HG02610 (cell line): ENCODE measurements around the gene SCAF4.
"Not testable (repeated sequence)": the region's sequence is repeated elsewhere in the genome, so short reads cannot be mapped to it uniquely, and the experiment has no call there.

Experiments used
- ATAC-seq: cut with Tn5 transposase; IDR thresholded peaks from one replicate; pipeline ENCODE4 v1.9.1; 2021; ENCODE audit warnings: mild to moderate bottlenecking, moderate library complexity; ENCODE audit not compliant: unreplicated experiment

SCAF4 gene

DNA sequence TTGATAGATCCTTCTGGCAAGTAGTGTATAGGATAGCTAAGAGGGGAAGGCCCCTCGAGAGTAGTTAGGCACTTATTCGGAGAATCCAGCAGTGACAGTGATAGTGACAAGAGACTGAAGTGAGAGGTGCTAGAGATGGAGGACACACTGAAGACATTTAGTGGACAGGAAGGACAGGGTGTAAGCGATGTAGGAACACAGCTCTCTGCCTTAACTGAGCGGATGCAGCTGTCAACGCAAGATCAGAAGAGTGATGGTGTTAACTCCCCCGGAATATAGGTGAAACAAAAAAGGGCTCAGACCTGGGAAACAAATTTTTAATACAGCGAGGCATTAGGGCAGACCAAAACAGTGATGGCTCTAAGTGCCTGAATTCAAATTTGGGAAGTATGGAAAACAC, 56.6 kb downstream of the SCAF4 start:
- no peak for ATAC-seq

DNA sequence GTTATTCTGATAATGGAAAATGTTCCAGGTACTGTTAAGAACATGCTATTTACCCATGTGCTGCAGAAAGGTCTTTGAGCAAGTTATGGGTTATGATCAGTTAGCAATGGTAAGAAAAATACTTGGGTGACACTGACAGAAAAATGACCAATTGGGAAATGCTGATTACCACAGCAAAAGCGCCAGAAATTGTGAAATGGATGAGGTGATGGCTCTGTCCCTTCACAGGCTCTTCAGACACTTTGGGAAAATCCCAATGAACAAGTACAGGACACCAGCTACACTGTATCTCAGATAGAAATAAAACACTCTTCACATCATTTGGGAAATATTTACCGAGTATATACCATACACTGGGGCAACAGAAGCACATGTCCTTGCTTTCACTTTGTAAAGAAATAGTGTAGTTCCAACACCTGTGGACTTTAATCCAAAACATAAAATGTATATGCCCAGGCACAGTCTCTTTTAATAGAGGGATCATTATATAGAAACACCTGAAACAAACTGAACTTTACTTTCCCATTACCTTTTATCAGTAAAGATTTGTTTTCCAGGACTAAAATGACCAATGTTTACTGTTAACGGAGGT, 58.5 kb downstream of the SCAF4 start:
- ATAC-seq, result no peak

DNA sequence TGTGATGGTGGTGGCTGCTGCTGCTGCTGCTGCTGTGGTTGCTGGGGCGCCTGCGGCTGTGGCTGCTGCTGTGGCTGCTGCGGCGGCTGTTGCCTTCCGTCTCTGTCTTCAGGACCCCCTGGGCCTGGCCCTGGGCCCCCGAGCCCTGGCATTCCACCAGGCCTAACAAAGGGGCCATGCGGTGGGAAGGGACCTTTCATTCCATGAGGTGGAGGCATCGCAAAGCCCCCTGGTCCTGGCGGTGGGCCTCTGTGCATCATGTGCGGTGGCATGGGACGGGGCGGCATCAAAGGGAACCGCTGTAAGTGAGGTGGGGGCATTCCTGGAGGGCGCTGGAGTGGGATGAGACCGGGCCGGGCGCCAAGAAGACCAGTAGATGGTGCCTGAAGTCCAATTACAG, 60.0 kb downstream of the SCAF4 start:
- ATAC-seq, result no peak

DNA sequence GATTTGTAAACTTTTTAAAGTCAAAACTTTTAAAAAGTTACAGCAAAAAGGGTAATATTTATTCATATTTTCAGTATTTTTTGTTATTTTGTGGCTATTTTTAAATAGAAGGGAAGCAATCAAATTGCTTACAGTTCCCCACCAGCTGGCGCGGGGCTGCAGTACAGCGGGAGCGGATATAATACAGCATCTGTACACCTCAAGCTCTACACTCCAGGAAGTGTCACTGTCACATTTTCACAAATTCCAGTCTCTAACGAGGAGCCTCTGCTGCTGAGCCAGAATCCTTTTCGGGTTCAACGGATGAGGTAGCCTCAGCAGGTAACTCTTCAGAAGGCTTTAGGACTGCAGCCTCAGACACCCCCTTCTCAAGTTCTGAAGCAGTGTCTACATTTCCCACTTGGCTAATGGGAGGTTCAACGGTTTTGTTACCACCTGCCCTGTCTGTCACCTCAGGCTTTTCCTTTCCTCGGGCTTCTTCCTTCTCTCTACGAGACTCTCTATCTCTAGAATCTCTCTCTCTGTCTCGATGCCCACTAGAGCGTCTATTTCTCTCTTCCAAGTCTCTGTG, 60.7 kb downstream of the SCAF4 start:
- ATAC-seq, result no peak

DNA sequence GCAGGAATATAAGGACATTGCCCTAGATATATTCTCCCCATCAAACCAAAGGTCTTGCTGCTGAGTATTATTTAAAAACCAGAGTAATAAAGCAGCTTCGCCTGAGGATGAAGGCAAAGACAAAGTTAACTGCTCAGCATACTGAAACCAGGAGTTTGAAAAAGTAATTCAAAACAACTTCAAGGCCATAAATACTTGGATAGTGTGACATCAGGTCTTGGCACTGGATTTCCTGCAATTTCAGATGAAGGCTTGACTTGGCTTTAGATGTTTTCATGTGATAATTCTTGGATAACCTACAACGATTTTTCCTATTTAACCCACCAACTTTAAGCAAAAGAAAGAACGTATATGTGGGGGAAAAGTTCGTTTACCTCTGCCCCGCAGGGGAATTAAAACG, 61.8 kb downstream of the SCAF4 start:
- ATAC-seq, result no peak

DNA sequence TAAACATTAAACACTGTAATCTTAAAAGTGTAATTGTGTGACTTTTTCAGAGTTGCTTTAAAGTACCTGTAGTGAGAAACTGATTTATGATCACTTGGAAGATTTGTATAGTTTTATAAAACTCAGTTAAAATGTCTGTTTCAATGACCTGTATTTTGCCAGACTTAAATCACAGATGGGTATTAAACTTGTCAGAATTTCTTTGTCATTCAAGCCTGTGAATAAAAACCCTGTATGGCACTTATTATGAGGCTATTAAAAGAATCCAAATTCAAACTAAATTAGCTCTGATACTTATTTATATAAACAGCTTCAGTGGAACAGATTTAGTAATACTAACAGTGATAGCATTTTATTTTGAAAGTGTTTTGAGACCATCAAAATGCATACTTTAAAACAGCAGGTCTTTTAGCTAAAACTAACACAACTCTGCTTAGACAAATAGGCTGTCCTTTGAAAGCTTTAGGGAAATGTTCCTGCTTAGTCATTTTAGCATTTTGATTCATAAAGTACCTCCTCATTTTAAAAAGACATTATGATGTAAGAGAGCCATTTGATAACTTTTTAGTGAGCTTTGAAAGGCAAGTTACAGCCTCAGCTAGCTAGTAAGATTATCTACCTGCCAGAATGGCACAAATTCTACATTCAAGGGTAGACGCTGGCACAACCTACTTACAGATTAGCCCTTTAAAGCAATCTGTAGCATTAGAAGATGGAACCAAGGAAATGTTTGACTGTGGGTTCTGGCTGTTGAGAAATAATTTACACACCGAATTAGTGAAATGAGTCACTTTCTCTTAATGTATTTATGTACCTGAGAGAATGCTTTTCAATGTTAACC, 63.0 kb downstream of the SCAF4 start:
- peak; percentile 70 for ATAC-seq

DNA sequence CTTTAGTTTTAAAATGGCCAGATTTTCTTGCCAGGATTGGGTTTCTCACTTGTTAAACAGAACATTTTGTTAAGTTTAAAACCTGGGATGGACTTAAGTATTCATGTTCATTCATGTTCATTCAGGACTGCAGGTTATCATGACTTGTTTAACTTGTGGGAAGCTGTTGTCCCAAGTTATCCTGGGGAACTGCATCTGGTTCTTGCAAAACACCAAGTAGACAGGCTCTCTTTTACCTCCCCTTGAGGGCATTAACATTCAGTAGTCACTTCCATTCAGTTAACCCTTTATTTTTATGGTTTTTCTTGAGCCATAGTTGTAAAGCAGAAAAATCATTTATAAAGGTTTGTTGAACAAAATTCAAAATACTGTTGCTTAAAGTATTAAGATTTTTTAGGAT, 64.3 kb downstream of the SCAF4 start:
- no peak for ATAC-seq

DNA sequence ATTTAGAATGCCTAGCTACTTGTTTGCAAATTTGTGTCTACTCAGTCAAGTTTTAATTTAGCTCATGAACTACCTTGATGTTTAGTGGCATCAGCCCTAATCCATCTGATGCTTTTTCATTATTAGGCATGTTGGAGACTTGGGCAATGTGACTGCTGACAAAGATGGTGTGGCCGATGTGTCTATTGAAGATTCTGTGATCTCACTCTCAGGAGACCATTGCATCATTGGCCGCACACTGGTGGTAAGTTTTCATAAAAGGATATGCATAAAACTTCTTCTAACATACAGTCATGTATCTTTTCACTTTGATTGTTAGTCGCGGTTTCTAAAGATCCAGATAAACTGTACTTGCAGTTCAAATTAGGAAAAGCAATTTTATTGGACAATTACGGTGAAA, 64.8 kb downstream of the SCAF4 start:
- ATAC-seq, result no peak

DNA sequence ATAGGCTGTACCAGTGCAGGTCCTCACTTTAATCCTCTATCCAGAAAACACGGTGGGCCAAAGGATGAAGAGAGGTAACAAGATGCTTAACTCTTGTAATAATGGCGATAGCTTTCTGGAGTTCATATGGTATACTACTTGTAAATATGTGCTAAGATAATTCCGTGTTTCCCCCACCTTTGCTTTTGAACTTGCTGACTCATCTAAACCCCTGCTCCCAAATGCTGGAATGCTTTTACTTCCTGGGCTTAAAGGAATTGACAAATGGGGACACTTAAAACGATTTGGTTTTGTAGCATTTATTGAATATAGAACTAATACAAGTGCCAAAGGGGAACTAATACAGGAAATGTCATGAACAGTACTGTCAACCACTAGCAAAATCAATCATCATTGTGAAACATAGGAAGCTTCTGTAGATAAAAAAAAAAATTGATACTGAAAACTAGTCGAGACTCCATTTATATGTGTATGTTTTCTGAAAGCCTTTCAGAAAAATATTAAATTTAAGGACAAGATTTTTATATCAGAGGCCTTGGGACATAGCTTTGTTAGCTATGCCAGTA, 65.4 kb downstream of the SCAF4 start:
- no peak for ATAC-seq

DNA sequence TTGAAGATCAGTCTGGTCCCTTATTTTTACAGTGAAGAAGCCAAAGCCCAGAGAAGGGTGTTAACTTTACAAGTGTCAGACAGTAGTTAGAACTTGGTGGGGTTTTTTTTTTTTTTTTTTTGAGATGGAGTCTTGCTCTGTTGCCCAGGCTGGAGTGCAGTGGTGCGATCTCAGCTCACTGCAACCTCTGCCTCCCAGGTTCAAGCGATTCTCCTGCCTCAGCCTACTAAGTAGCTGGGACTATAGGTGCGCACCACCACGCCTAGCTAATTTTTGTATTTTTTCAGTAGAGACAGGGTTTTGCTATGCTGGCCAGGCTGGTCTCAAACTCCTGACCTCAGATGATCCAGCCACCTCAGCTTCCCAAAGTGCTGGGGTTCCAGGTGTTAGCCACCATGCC, 66.0 kb downstream of the SCAF4 start:
- not testable (repeated sequence) for ATAC-seq

DNA sequence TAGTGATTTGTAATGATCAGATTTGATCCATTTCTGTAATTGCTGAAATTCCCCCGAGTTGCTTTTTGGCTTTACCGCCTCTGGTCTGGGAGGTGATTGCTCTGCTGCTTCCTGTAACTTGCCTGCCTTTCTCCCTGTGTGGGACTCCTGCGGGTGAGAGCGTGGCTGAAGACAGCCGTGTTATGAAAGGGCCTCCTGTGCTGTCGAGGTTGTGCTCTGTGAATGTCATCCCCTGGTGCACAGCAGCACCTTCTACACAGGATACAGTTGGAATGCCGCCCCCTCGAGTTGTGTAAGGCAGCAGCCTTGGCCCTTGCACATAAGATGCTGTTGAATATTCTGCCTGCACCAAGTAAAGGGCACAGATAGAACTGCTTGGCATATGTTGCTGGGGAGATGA, 66.5 kb downstream of the SCAF4 start:
- ATAC-seq, result no peak

DNA sequence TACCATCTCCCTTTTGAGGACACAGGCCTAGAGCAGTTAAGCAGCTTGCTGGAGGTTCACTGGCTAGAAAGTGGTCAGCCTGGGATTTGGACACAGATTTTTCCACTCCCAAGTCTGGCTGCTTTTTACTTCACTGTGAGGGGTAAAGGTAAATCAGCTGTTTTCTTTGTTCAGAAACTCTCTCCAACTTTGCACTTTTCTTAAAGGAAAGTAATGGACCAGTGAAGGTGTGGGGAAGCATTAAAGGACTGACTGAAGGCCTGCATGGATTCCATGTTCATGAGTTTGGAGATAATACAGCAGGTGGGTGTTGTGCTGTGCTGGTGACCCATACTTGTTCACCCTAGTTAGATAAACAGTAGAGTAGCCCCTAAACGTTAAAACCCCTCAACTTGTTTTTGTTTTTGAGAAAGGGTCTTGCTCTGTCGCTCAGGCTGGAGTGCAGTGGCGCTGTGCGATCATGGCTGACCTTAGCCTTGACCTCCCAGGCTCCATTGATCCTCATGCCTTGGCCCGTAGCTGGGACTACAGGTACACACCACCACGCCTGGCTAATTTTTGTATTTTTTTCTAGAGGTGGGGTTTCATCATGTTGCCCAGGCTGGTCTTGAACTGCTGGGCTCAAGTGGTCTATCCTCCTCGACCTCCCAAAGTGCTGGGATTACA, 68.2 kb downstream of the SCAF4 start:
- no peak for ATAC-seq

DNA sequence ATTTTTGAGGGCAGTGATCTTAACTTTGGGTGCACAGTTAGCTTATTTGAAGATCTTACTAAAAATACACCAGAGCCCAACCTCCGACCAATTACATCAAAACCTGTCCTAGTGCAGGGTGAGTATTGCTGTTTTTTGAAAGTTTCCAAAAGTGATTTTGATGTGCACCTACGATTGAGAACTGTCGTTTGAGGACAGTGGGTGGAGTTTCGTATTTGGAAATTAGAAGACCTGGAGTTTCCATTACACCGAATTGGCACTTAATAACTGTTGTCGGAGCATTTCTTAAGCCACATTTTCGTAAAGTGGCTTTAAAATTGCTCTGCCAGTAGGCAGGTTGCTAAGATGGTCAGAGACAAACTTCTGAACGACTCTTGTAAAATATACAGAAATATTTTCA, 71.3 kb downstream of the SCAF4 start:
- no peak for ATAC-seq

DNA sequence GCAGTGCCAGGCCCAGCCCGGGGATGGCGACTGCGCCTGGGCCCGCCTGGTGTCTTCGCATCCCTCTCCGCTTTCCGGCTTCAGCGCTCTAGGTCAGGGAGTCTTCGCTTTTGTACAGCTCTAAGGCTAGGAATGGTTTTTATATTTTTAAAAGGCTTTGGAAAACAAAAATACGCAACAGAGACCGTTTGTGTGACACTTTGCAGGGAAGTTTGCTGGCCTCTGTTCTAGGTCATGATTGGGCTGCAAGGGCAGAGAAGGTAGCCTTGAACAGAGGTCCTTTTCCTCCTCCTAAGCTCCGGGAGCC, 71.7 kb downstream of the SCAF4 start:
- peak; percentile 21 for ATAC-seq

DNA sequence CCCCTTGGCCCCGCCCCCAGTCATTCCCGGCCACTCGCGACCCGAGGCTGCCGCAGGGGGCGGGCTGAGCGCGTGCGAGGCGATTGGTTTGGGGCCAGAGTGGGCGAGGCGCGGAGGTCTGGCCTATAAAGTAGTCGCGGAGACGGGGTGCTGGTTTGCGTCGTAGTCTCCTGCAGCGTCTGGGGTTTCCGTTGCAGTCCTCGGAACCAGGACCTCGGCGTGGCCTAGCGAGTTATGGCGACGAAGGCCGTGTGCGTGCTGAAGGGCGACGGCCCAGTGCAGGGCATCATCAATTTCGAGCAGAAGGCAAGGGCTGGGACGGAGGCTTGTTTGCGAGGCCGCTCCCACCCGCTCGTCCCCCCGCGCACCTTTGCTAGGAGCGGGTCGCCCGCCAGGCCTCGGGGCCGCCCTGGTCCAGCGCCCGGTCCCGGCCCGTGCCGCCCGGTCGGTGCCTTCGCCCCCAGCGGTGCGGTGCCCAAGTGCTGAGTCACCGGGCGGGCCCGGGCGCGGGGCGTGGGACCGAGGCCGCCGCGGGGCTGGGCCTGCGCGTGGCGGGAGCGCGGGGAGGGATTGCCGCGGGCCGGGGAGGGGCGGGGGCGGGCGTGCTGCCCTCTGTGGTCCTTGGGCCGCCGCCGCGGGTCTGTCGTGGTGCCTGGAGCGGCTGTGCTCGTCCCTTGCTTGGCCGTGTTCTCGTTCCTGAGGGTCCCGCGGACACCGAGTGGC, 72.2 kb downstream of the SCAF4 start, which contains the start of gene SOD1:
Gene SOD1 (plus strand): TSS at position 158 of the 723 bp plus-strand sequence. CDS start 77 bp downstream, at position 235.
- peak; percentile 96 for ATAC-seq

DNA sequence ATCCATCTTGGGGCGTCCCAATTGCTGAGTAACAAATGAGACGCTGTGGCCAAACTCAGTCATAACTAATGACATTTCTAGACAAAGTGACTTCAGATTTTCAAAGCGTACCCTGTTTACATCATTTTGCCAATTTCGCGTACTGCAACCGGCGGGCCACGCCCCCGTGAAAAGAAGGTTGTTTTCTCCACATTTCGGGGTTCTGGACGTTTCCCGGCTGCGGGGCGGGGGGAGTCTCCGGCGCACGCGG, 72.7 kb downstream of the SCAF4 start:
- ATAC-seq, result peak; percentile 24

DNA sequence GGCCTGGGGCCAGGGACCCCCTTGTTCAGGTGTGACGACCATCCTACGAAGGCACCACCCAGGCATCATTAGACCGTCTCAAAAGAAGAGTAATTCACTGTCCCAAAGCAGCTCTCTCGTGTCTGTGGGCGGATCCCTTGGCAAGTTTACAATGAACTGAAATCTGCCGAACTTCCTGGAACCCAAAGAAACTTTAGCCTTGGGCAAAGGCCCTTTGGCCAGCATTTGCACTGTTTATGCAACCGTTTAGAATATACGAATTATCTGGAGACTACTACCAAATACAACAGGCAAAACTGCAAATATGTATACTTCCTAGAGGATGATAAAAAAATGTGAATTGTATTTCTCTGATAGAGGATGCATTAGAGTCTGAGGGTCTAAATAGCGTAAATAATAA, 73.9 kb downstream of the SCAF4 start:
- ATAC-seq, result no peak

DNA sequence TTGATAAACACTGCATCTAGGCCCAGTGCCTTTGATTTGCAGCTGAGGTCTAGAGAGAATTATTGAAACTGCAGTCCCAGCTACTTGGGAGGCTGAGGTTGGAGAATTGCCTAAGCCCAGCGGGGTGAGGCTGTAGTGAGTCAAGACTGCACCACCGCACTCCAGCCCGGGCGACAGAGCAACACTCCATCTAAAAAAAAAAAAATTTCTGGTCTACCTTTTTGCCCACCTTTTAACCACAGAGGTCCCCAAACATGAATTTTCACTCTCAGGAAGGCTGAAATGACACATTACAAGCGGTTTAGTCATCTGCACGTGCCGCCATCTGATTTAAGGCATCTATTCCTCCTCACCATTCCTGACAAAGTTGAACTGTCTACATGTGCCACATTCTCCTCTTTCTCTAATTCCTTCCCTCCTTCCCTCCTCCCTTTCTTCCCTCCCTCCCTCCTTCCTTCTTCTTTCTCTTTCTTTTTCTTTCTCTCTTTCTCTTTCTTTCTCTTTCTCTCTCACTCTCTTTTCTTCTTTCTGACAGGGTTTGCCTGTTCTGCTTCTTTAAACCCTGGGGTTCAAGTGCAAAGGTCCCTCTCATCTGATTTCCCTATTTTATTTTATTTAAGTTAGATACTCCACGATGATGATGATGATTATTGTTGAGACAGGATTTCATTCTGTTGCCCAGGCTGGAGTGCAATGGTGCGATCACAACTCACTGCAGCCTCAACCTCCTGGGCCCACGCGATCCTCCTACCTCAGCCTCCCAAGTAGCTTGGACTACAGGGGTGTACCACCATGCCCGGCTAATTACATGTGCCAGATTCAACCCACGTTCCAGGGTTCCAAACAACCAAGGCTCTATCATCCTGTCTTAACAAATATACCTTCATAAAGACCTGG, 75.5 kb downstream of the SCAF4 start:
- no peak for ATAC-seq

DNA sequence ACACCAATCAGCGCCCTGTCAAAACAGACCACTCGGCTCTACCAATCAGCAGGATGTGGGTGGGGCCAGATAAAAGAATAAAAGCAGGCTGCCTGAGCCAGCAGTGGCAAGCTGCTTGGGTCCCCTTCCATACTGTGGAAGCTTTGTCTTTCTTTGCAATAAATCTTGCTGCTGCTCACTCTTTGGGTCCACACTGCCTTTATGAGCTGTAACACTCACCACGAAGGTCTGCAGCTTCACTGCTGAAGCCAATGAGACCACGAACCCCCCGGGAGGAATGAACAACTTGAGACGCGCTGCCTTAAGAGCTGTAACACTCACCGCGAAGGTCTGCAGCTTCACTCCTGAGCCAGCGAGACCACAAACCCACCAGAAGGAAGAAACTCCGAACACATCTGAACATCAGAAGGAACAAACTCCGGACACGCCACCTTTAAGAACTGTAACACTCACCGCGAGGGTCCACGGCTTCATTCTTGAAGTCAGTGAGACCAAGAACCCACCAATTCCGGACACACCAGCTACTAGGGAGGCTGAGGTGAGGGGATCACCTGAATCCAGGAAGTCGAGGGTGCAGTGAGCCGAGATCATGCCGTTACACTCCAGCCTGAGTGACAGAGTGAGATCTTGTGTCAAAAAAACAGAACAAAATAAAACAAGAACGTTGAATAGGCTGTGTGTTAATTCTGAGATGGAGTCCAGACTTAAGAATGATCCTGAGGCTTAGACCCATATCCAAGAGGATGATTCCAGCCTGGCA, 76.9 kb downstream of the SCAF4 start:
- not testable (repeated sequence) for ATAC-seq
